HUES64 (cell line): ENCODE results near the gene PDX1.

Experiments used
- H3K27ac ChIP-seq: 2 replicates; pipeline ENCODE4 v1.7.0; 2013; ENCODE audit warnings: low read depth, low read length, inconsistent platforms
- H3K27me3 ChIP-seq: 2 replicates; pipeline ENCODE4 v1.6.1; 2013; ENCODE audit warnings: mild to moderate bottlenecking, low read length; ENCODE audit not compliant: insufficient read depth
- H3K36me3 ChIP-seq: 2 replicates; pipeline ENCODE4 v1.6.1; 2013; ENCODE audit warnings: mild to moderate bottlenecking, low read length; ENCODE audit not compliant: insufficient read depth
- H3K4me1 ChIP-seq: 2 replicates; pipeline ENCODE4 v1.6.1; 2013; ENCODE audit warnings: mild to moderate bottlenecking, low read length, moderate library complexity; ENCODE audit not compliant: insufficient read depth
- H3K4me3 ChIP-seq: 2 replicates; pipeline ENCODE4 v1.5.1; 2013; ENCODE audit warnings: mild to moderate bottlenecking, low read length, moderate library complexity
- H3K9ac ChIP-seq: 2 replicates; pipeline ENCODE4 v1.6.1; 2013; ENCODE audit warnings: mild to moderate bottlenecking, low read depth, low read length
- H3K9me3 ChIP-seq: 2 replicates; pipeline ENCODE4 v1.6.1; 2013; ENCODE audit warnings: low read depth, low read length; ENCODE audit not compliant: insufficient read depth
- WGBS: fragments of 150-250, 120-280 bp; methylation state at CpG from one replicate; pipeline ENCODE4 v1.1.7; 2013; ENCODE audit warnings: missing lambda C conversion rate; 5-methylcytosine and 5-hydroxymethylcytosine counted together

PDX1 gene

DNA sequence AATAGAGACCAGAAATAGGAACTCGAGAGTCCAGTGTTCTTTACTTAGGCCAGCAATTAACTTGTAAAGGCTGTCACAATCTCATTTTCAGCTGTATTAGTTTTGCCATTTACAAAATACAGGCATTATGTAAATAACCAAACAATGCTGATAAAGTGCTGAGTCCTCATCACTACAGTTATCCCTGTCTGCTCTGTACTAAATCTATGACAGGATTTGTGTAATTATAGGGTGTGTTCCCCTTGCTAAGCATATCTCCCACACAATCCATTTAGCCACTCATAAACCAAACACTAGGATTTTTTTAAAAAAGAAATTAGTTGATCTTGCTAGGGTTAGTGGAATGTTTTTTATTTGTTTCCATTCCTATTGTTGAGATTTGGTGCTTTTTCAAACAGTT is 23.2 kb downstream of the PDX1 start:
- Histone ChIP-seq H3K27me3 (peaks cover 67% of the 10 kb centered on the region), H3K9me3 (0 out of 2 replicates have a peak, but pooled peaks cover 3% of the 10 kb centered on the region)
- 93% methylated on average over 1 of the region's 1 CpG for WGBS

DNA sequence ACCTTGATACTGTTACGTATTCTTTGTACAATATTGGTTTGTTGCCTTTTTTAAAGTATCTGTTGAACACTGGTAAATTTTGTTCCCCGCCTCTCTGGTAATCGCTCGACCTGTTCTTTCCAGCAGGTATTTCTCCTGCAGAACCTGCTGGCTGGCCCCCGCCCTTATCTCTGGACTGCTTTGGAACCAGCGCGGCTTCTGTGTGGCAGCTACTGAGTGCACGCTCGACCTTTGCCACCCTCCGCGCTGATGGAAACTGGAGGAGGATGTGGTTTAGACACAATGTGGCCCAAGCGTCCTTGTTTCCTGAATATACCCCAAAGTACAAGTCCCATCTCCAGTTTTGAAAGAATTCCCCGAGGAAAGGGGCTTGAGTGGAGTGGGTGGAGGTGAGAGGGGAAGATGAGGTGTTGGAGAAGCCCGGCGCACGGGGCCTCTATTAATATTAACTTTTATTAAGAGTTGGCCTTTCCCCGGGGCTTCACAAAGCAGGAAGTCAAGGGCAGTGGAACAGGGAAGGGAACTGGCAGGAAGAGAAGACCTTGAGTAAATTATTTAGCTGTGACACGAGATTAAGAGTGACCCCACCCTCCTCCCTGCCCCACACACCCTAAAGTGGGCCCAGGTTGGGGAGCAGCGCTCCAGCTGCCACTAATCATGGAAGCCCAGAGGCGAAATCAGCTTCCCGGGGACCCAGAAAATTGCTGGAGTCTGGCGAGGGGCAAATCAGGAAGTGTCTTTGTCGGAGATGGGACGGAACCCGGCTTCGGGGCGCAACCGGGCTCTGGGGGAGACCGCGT is 33.3 kb downstream of the PDX1 start:
- H3K9ac ChIP-seq: no peak overlapping the region
- no peaks in the 10 kb centered on the region for H3K36me3 ChIP-seq
- no peak overlapping the region for H3K27ac ChIP-seq
- peak overlapping the region; percentile 47 for H3K4me3 ChIP-seq
- H3K4me1 ChIP-seq: no peaks in the 10 kb centered on the region
- 21% methylated on average over 30 of the region's 30 CpGs for WGBS
- H3K9me3 ChIP-seq: no peaks in the 10 kb centered on the region
- peaks cover 98% of the 10 kb centered on the region for H3K27me3 ChIP-seq

More for the DNA sequence above, 23.2 kb downstream of the PDX1 start:
- Histone ChIP-seq H3K9ac (no peak overlapping the region), H3K4me3 (no peak overlapping the region), H3K27ac (no peak overlapping the region), H3K4me1 (no peaks in the 10 kb centered on the region), H3K36me3 (no peaks in the 10 kb centered on the region)

DNA sequence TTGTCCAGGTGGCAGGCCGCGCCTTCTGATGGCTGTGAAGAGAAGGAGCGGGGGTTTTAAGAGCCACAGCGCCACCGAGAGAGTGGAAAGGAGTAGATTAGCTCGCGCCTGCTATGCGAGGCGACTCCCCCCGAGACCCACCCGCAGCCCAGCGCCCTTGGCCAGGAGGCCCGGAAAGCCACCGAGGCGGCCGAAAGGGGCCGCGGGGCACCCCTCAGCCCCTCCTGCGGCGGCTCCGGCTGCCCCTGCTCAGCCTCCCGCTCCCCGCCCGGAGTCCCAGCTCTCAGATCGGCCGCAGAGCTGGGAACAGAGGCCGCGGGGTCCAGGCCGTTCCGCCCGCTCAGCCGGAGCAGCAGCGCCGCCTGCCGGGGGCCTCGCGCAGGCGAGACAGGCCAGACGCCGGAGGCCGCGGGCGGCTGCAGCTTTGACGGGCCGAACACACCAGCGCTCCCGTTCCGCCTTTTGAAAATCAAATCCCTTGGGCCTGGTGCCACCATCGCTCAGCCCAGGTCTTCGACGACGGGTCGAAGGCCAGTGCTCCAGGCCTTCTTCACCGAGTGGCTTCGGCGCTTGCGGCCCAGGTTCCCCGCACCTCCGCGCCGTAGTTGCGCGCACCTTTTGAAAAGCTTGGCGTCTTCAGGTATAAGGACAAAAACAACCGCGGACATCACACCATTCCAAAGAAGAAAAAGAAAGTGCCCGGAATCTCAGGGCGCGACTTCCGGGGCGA is 34.0 kb downstream of the PDX1 start:
- WGBS: 1% methylated on average over 71 of the region's 71 CpGs
- peak overlapping the region; percentile 47 for H3K4me3 ChIP-seq
- H3K9ac ChIP-seq: no peak overlapping the region
- no peaks in the 10 kb centered on the region for H3K4me1 ChIP-seq
- H3K27ac ChIP-seq: no peak overlapping the region
- peaks cover 100% of the 10 kb centered on the region for H3K27me3 ChIP-seq
- no peaks in the 10 kb centered on the region for H3K36me3 ChIP-seq
- H3K9me3 ChIP-seq: no peaks in the 10 kb centered on the region

DNA sequence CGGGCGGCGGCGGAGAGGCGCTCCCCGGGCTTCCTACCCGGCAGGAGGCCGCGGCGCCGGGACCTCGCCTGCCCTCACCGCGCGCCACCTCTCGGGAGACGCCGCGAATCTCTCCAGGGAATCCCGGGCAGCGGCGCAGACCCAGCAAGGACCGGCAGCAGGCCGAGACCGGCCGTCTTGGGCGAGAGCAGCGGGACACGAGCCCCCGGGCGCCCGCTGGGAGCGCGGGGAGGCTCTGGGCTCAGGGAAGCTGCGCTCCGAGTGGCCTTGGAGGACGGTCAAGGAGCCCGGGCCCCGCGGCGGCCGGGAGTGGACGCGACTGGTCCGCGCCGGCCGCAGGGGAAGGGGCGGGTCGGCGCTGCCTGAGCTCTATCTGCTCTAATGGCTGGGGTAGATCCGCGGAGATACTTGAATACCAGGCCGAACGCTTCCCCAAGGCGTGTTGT is 34.6 kb downstream of the PDX1 start:
- H3K9ac ChIP-seq: no peak overlapping the region
- no peaks in the 10 kb centered on the region for H3K9me3 ChIP-seq
- H3K4me3 ChIP-seq: peak overlapping the region; percentile 43
- no peaks in the 10 kb centered on the region for H3K4me1 ChIP-seq
- no peak overlapping the region for H3K27ac ChIP-seq
- under 1% methylated on average over 56 of the region's 56 CpGs for WGBS
- no peaks in the 10 kb centered on the region for H3K36me3 ChIP-seq
- peaks cover 100% of the 10 kb centered on the region for H3K27me3 ChIP-seq

DNA sequence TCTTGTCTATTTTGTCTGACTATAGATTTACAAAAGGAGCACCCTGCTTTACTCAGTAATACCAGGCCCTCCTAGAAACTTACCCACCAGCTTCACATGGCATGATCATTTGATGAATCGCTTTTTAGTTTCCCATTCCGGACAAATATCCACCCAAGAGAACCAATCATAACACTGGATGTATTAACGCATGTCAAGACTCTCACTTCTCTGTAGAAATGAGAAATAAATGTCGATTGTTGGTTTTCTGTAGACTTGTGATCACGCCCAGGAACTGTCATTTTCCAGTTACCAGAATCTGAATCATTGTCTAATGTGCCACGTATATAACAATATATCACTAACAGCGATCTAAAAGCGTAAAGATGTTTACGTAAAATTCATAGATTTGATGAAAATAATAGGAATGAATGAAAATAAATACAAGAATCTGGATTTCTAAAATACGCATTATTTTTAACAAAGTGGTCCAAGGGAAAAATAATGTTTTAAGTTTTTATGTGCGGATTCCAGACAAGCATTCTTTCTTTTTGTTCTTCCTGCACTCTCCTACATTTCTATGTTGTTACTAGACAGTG is 35.3 kb downstream of the PDX1 start:
- H3K4me1 ChIP-seq: no peaks in the 10 kb centered on the region
- no peak overlapping the region for H3K4me3 ChIP-seq
- no peaks in the 10 kb centered on the region for H3K9me3 ChIP-seq
- H3K27me3 ChIP-seq: peaks cover 100% of the 10 kb centered on the region
- no peak overlapping the region for H3K9ac ChIP-seq
- no peak overlapping the region for H3K27ac ChIP-seq
- 56% methylated on average over 11 of the region's 11 CpGs for WGBS
- no peaks in the 10 kb centered on the region for H3K36me3 ChIP-seq

DNA sequence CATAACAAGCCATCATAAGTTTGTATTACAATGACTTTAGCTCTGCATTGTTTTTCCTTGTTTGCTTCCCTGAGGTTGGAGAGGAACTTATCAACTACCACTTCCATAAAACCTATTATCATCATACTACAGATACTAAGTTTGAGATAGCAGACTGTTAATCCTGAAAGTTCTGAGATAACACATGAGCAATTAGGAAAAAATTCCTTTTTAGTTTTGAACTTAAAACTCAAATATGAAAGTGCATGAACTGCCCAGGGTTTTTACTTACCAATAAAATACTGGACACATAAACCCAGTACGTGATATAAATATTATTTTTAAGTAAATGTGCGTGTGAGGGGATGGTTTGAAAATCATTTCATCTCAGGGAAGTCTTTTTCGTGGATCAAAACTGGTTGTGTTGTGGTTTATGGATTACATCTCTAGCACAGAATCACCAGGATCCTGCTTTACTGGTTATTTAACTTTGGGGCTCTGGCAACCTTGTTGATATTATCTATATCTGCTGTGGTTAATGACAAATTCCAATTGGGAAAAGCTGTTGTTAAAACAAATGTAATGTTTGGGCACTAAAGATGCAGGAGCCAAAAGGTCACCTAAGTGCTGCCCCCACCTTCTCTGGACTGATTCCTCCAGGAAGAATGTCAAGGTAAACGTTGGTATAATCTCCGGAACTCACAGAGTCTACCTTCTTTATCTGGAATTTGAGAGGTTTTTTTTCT is 36.9 kb downstream of the PDX1 start:
- Histone ChIP-seq H3K36me3 (no peaks in the 10 kb centered on the region), H3K27me3 (peaks cover 100% of the 10 kb centered on the region), H3K4me3 (no peak overlapping the region), H3K27ac (no peak overlapping the region), H3K9me3 (no peaks in the 10 kb centered on the region), H3K9ac (no peak overlapping the region), H3K4me1 (0 out of 2 replicates have a peak, but pooled peaks cover 7% of the 10 kb centered on the region)
- WGBS: 33% methylated on average over 3 of the region's 5 CpGs

DNA sequence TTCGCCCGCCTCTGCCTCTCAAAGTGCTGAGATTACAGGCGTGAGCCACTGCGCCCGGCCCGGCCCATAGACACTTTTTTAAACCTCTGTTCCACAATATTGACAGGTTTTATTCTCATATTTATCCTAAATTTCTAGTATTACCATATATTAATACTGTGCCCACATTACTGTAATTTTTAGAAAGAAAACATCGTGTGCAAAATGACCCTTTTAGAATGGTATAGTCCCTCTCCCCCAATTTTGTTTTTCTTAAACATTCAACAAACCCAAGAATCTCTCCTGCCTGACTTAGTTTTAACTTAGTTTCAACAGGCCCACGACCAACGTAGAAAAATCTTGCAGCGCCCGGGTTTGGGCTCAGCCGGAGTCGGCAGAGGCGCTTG is 40.2 kb downstream of the PDX1 start:
- Histone ChIP-seq H3K27me3 (peaks cover 100% of the 10 kb centered on the region), H3K9me3 (no peaks in the 10 kb centered on the region), H3K9ac (no peak overlapping the region), H3K27ac (no peak overlapping the region), H3K4me1 (peaks cover 19% of the 10 kb centered on the region; the same call in 1 of the 2 replicates), H3K4me3 (no peak overlapping the region), H3K36me3 (no peaks in the 10 kb centered on the region)
- WGBS: 15% methylated on average over 14 of the region's 14 CpGs

DNA sequence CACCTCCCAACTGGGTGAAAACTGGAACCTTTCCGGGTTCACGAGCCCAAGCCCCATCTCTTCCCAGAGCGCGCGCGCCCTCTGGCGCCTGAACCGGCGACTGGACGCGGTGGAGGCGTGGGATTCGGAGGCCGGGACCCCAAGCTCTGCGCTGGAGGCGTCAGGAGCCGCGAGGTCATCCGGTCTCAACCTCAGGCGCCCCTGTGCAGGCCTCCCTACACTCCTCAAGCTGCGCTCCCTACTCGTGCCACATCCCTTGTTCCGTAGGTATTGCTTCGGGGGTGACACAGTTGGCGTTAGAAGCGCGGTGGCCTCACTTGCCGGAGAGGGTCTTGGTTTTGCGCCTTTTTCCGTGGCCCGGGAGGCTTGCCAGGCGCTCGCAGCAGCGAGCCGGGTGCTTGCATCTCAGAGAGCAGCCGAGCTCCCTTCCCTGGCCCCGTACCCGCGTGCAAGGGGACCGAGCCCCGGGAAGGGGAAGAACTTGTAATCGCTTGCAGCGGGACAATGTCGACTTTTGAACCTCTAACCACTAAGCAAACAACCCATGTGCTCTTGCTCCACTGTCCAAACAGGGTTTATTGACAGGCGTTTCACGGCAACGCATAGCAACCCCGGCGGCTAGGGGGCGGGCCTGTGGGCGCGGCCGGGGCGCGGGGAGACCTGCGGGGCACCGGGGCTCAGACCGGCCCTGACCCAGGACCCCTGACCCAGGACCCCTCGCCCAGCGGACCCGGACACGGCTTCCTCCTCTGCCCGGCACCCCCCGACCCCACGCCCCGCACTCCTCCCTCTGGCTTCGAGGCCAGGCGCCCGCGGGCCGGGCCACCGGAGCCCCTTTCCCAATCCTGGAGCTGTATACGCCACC is 40.8 kb downstream of the PDX1 start:
- WGBS: 1% methylated on average over 73 of the region's 73 CpGs
- H3K9me3 ChIP-seq: no peaks in the 10 kb centered on the region
- no peaks in the 10 kb centered on the region for H3K36me3 ChIP-seq
- H3K27me3 ChIP-seq: peaks cover 100% of the 10 kb centered on the region
- H3K9ac ChIP-seq: no peak overlapping the region
- H3K27ac ChIP-seq: no peak overlapping the region
- peak overlapping the region; percentile 10; the same call in 1 of the 2 replicates for H3K4me3 ChIP-seq
- peaks cover 25% of the 10 kb centered on the region; the same call in 1 of the 2 replicates for H3K4me1 ChIP-seq

DNA sequence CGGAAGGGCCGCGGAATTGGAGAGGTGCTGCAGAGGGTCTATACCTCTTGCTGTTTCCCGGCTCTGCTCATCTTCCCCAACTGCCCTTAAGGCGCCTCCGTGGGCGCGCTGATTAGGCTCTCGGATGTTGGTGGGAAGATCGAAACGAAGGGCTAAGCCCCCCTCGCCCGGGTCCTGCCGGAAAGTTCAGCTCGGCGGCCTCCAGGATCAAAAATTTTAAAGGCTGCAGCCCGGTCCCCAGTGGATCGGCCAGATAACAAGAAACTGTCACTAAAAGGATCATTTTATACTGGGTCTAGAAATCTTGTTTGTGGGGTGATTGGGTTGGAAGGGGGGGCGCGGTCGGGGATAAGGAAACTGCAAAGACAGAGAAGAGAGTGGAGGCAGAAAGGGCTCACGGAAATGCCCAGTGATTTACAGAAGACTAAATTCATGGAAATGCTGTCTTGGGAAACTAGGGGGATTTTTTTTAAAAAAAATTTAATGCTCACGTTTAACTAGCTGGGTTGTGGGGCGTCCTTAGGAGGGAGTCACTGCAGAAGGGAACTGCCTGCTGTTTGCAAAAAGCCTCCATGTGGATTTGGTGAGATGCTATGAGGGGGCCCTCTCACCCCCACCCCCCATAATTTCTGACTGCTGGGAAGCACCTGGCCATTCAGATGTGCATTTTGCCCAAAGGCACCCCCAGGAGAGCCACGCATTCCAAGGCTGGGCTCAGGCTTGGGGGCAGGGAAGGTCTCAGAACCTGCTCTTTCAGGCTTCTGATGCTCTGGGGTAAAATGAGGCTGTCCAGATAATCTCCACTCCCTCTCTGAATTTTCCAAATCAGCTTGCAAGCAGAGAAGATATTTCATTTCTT is 41.7 kb downstream of the PDX1 start:
- peaks cover 100% of the 10 kb centered on the region for H3K27me3 ChIP-seq
- no peak overlapping the region for H3K9ac ChIP-seq
- no peaks in the 10 kb centered on the region for H3K9me3 ChIP-seq
- no peak overlapping the region for H3K27ac ChIP-seq
- H3K4me1 ChIP-seq: peaks cover 26% of the 10 kb centered on the region; the same call in 1 of the 2 replicates
- WGBS: 2% methylated on average over 25 of the region's 25 CpGs
- no peaks in the 10 kb centered on the region for H3K36me3 ChIP-seq
- H3K4me3 ChIP-seq: no peak overlapping the region; the same call in 1 of the 2 replicates
